ENCODE results near the gene CHRNE. TPM values are rescaled to one million over a fixed set of nuclear protein-coding genes. Genes with fewer than 3 reads are reported as not detected.
A peak's percentile ranks its signal among the peaks of the same experiment; 100 is the strongest.

The CHRNE gene
- total and polyA plus RNA-seq, 8 donors, result 0.56 to 4.9 (median 0.92) TPM

GRCh38 chr17:4887581-4887980, 15.3 kb downstream of the CHRNE start:
- Histone ChIP-seq H3K36me3 (peaks cover 0 to 88% of the 10 kb centered on the region in 2 donors), H3K27ac (no peak overlapping the region), H3K9me3 (no peaks in the 10 kb centered on the region), H3K4me1 (no peaks in the 10 kb centered on the region), H3K4me3 (no peak overlapping the region), H3K27me3 (no peaks in the 10 kb centered on the region)
- DNase-seq (peak in 1 of 4 donors; percentile 73), ATAC-seq (no peak)
- TF ChIP-seq, protein P1, sequence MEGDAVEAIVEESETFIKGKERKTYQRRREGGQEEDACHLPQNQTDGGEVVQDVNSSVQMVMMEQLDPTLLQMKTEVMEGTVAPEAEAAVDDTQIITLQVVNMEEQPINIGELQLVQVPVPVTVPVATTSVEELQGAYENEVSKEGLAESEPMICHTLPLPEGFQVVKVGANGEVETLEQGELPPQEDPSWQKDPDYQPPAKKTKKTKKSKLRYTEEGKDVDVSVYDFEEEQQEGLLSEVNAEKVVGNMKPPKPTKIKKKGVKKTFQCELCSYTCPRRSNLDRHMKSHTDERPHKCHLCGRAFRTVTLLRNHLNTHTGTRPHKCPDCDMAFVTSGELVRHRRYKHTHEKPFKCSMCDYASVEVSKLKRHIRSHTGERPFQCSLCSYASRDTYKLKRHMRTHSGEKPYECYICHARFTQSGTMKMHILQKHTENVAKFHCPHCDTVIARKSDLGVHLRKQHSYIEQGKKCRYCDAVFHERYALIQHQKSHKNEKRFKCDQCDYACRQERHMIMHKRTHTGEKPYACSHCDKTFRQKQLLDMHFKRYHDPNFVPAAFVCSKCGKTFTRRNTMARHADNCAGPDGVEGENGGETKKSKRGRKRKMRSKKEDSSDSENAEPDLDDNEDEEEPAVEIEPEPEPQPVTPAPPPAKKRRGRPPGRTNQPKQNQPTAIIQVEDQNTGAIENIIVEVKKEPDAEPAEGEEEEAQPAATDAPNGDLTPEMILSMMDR (IDR thresholded peaks at IDR 0.05), result no peak
- intact Hi-C loops (cut with DNase I), result no loop called here

DNA sequence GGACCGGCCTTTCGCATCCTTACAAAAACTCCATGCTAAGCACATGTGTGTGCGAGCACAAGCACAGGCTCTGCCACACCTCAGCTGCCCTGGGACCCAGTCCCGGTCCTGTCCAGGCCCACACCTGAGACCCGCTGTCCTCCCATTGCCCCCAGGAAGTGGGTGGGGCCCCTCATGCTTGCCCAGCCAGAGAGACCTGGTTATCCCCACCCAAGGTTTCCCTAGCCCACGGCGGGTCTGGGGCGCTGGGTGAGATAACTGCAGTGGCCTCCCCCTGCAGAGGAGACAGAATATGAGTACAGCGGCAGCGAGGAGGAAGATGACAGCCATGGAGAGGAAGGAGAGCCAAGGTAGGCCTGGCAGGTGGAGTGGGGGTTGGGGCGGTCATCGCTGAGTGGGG, 16.1 kb downstream of the CHRNE start:
- DNase-seq, result peak in 1 of 4 donors; percentile 55

DNA sequence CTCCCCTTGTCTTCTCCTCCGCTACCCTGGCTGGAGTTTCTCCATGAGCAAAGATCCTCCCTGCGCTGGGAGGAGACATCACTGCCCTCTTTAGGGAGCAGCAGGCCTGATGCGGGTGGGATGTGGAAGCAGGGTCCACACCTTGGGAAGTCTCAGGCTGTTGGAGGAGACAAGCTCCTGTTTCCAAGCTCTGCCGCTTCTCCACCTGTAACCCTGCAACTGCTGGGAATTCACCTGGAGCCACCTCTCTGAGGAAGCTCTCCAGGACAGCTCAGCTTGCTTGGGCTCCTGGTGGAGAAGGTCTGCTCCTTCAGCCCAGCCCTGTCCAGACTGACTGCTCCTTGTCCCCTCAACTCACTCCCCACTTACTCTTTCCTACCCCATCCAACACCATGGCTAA, 18.4 kb downstream of the CHRNE start:
- ATAC-seq (no peak), DNase-seq (peak in 1 of 4 donors; percentile 3)
- peaks cover 0 to 11% of the 10 kb centered on the region in 2 donors for H3K4me1 ChIP-seq
- H3K27me3 ChIP-seq, result no peaks in the 10 kb centered on the region
- no peaks in the 10 kb centered on the region for H3K9me3 ChIP-seq
- TF ChIP-seq, protein P1 (IDR thresholded peaks at IDR 0.05), result no peak
- intact Hi-C loops (cut with DNase I), result no loop called here
- peaks cover 0 to 78% of the 10 kb centered on the region in 2 donors for H3K36me3 ChIP-seq
- H3K4me3 ChIP-seq, result no peak overlapping the region
- H3K27ac ChIP-seq, result no peak overlapping the region

More for the DNA sequence above, 16.1 kb downstream of the CHRNE start:
- Histone ChIP-seq H3K4me3 (no peak overlapping the region), H3K4me1 (peaks cover 0 to 3% of the 10 kb centered on the region in 2 donors), H3K27me3 (no peaks in the 10 kb centered on the region), H3K9me3 (no peaks in the 10 kb centered on the region), H3K36me3 (peaks cover 0 to 83% of the 10 kb centered on the region in 2 donors), H3K27ac (no peak overlapping the region)
- intact Hi-C loops (cut with DNase I), result no loop called here
- no peak for ATAC-seq
- TF ChIP-seq, protein P1 (IDR thresholded peaks at IDR 0.05), result no peak

- TF ChIP-seq, protein P1 (IDR thresholded peaks at IDR 0.05), result peak; percentile 79 to 81
Measured at GRCh38 chr17:4881761-4882555, 20.9 kb downstream of the CHRNE start.

DNA sequence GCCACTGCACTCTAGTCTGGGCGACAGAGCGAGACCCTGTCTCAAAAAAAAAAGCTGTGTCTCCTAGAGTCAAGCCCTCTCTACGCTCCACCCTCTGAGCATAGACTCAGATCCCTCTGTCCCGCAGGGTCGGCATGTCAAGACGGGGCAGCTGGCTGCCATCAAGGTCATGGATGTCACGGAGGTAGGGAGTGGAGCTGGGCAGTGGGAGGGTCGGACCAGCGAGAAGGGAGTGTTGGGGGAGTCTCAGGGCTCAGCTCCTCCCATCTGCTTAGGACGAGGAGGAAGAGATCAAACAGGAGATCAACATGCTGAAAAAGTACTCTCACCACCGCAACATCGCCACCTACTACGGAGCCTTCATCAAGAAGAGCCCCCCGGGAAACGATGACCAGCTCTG, 22.0 kb downstream of the CHRNE start:
- DNase-seq, result peak in 1 of 4 donors; percentile 47

More at GRCh38 chr17:4881761-4882555, 20.9 kb downstream of the CHRNE start:
- intact Hi-C loops (cut with DNase I), result no loop called here
- peak; percentile 92 for ATAC-seq
- no peak overlapping the region for H3K4me3 ChIP-seq
- H3K27me3 ChIP-seq, result no peaks in the 10 kb centered on the region
- no peak overlapping the region for H3K27ac ChIP-seq
- peaks cover 0 to 17% of the 10 kb centered on the region in 2 donors for H3K4me1 ChIP-seq
- no peaks in the 10 kb centered on the region for H3K9me3 ChIP-seq
- peak in 2 of 4 donors; percentile 54 to 89 for DNase-seq
- H3K36me3 ChIP-seq, result peaks cover 0 to 65% of the 10 kb centered on the region in 2 donors

More for the DNA sequence above, 22.0 kb downstream of the CHRNE start:
- Histone ChIP-seq H3K9me3 (no peaks in the 10 kb centered on the region), H3K4me1 (peaks cover 0 to 17% of the 10 kb centered on the region in 2 donors), H3K36me3 (peaks cover 0 to 54% of the 10 kb centered on the region in 2 donors), H3K4me3 (no peak overlapping the region), H3K27ac (no peak overlapping the region), H3K27me3 (no peaks in the 10 kb centered on the region)
- TF ChIP-seq, protein P1 (IDR thresholded peaks at IDR 0.05), result no peak
- no peak for ATAC-seq
- intact Hi-C loops (cut with DNase I), result no loop called here

Measured in left lung (tissue), 10 donors.